Endodermal cell (in vitro differentiated cells): ENCODE data around the gene JAML. TPM values are rescaled to one million over a fixed set of nuclear protein-coding genes. Genes with fewer than 3 reads are reported as not detected.

ENCODE experiments used
- DNase-seq: peaks from one replicate; pipeline ENCODE4 v3.0.0-alpha.2; 2017
- H3K27ac ChIP-seq: 2 replicates; pipeline ENCODE4 v1.5.1; 2013; ENCODE audit warnings: mild to moderate bottlenecking, low read depth, low read length, moderate library complexity
- H3K27me3 ChIP-seq: 2 replicates; pipeline ENCODE4 v1.6.1; 2013; ENCODE audit warnings: mild to moderate bottlenecking, low read length, moderate library complexity; ENCODE audit not compliant: insufficient read depth, control insufficient read depth, poor library complexity, severe bottlenecking
- H3K36me3 ChIP-seq: 2 replicates; pipeline ENCODE4 v1.7.0; 2013; ENCODE audit warnings: mild to moderate bottlenecking, low read length, moderate library complexity; ENCODE audit not compliant: control insufficient read depth, insufficient read depth
- H3K4me1 ChIP-seq: one replicate; pipeline ENCODE4 v1.7.0; 2013; ENCODE audit warnings: low read length; ENCODE audit not compliant: control insufficient read depth, insufficient read depth
- H3K4me3 ChIP-seq: 2 replicates; pipeline ENCODE4 v1.5.1; 2013; ENCODE audit warnings: mild to moderate bottlenecking, low read length, moderate library complexity
- H3K9ac ChIP-seq: 2 replicates; pipeline ENCODE4 v1.6.1; 2013; ENCODE audit warnings: mild to moderate bottlenecking, low read length, moderate library complexity; ENCODE audit not compliant: poor library complexity, severe bottlenecking; ENCODE audit errors: extremely low read depth
- H3K9me3 ChIP-seq: 2 replicates; pipeline ENCODE4 v1.6.1; 2013; ENCODE audit warnings: mild to moderate bottlenecking, low read length, moderate library complexity; ENCODE audit not compliant: control insufficient read depth
- H3K27ac Mint-ChIP-seq: 2 replicates; pipeline ENCODE4 v1.8.0; 2020; ENCODE audit warnings: mixed read lengths
- H3K27me3 Mint-ChIP-seq: 2 replicates; pipeline ENCODE4 v1.8.0; 2021; ENCODE audit warnings: mild to moderate bottlenecking, mixed read lengths; ENCODE audit not compliant: insufficient read depth
- H3K36me3 Mint-ChIP-seq: 2 replicates; pipeline ENCODE4 v1.8.0; 2020; ENCODE audit warnings: low read depth, mixed read lengths
- H3K4me1 Mint-ChIP-seq: 2 replicates; pipeline ENCODE4 v1.8.0; 2020; ENCODE audit warnings: mixed read lengths
- H3K4me3 Mint-ChIP-seq: 2 replicates; pipeline ENCODE4 v1.8.0; 2020; ENCODE audit warnings: mild to moderate bottlenecking, moderate library complexity, mixed read lengths
- H3K9me3 Mint-ChIP-seq: 2 replicates; pipeline ENCODE4 v1.8.0; 2020; ENCODE audit warnings: mild to moderate bottlenecking, mixed read lengths
- WGBS, 2 experiments: methylation state at CpG; one replicate each; pipeline versions ENCODE4 v1.1.5 to v1.1.7; 2013; ENCODE audit warnings: missing lambda C conversion rate in 2 of 2, mixed read lengths in 1 of 2; ENCODE audit not compliant: insufficient coverage in 1 of 2, insufficient read length in 1 of 2; 5-methylcytosine and 5-hydroxymethylcytosine counted together
- total RNA-seq, 2 donors: library from RNA; stranded (reverse); fragmentation: NEBNext Ultra II Directional in 1 of 2; extraction: Animal tissue kit (Norgen Biotek cat#: 25700) in 1 of 2; gene quantifications; 2 replicates in 1 of 2; 3 replicates in 1 of 2; pipeline ENCODE4 v1.2.1, GENCODE V29; 2021
- TF ChIP-seq, protein P1 (sequence below): fragments of 200-600 bp; sonication (generic); conservative IDR thresholded peaks from 2 replicates; pipeline ENCODE4 v1.5.0; 2021; ENCODE audit warnings: antibody characterized with exemption, mild to moderate bottlenecking

The JAML gene
- total RNA-seq, 2 donors from 2014 or later = 0.40 to 0.55 TPM

DNA sequence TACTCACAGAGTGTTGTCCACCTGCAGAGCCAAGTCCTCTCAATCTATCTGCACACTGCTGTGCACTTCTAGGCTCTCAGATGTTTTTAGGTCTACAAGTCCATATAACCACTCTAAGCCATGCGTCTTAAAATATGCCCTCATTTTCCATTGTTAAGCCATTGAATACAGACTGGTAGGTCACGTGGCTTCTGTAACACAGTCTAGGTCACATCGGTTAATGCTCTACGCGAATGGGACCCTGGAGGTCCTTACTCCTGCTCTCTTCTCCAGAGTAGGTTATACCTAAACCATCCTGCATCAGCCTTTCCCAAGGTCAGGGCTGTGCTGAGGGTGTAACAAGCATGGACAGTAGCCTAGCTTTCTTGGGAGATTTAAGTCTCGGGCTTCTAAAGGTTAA is 819 bp downstream of the JAML start:
- H3K4me3 Mint-ChIP-seq = no peak overlapping the region
- TF ChIP-seq, protein P1, sequence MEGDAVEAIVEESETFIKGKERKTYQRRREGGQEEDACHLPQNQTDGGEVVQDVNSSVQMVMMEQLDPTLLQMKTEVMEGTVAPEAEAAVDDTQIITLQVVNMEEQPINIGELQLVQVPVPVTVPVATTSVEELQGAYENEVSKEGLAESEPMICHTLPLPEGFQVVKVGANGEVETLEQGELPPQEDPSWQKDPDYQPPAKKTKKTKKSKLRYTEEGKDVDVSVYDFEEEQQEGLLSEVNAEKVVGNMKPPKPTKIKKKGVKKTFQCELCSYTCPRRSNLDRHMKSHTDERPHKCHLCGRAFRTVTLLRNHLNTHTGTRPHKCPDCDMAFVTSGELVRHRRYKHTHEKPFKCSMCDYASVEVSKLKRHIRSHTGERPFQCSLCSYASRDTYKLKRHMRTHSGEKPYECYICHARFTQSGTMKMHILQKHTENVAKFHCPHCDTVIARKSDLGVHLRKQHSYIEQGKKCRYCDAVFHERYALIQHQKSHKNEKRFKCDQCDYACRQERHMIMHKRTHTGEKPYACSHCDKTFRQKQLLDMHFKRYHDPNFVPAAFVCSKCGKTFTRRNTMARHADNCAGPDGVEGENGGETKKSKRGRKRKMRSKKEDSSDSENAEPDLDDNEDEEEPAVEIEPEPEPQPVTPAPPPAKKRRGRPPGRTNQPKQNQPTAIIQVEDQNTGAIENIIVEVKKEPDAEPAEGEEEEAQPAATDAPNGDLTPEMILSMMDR = no peak
- Histone ChIP-seq H3K4me3 (no peak overlapping the region), H3K27ac (no peak overlapping the region), H3K9ac (no peak overlapping the region), H3K4me1 (no peaks in the 10 kb centered on the region), H3K9me3 (no peaks in the 10 kb centered on the region), H3K27me3 (no peaks in the 10 kb centered on the region), H3K36me3 (no peaks in the 10 kb centered on the region)
- no peaks in the 10 kb centered on the region for H3K4me1 Mint-ChIP-seq
- H3K36me3 Mint-ChIP-seq = no peaks in the 10 kb centered on the region
- H3K27me3 Mint-ChIP-seq = peaks cover 20% of the 10 kb centered on the region
- WGBS, 2 experiments = 90 to 96% methylated on average over 5 to 6 of the region's 6 CpGs
- DNase-seq = no peak
- H3K9me3 Mint-ChIP-seq = no peaks in the 10 kb centered on the region
- no peak overlapping the region for H3K27ac Mint-ChIP-seq

DNA sequence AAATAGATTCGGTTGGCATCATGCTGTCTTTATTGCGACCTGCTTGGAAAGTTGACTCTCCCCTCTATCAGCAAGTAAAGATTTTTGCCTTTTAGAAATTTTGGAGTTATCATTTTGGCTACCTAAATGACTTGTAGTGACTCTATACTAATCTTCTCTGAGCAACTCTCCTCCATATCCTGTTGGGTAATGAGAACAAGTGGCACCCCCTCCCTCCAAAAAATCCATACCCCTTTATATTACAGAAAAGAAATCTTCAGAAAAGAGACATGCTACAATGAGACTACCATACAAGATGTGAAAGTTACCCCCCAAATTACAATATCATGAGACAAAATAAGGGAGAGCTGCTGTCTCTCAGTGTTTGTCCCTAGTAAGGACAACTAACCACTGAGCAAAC is 1.2 kb downstream of the JAML start:
- Histone ChIP-seq H3K9me3 (no peaks in the 10 kb centered on the region), H3K36me3 (no peaks in the 10 kb centered on the region), H3K27me3 (no peaks in the 10 kb centered on the region), H3K4me3 (no peak overlapping the region), H3K9ac (no peak overlapping the region), H3K27ac (no peak overlapping the region), H3K4me1 (no peaks in the 10 kb centered on the region)
- no peak overlapping the region for H3K27ac Mint-ChIP-seq
- DNase-seq = no peak
- no peaks in the 10 kb centered on the region for H3K4me1 Mint-ChIP-seq
- WGBS, 2 experiments = 100% methylated on average over 1 of the region's 2 CpGs; no CpG with 5 or more reads in 1 of the 2 experiments
- peaks cover 20% of the 10 kb centered on the region for H3K27me3 Mint-ChIP-seq
- TF ChIP-seq, protein P1 = no peak
- H3K9me3 Mint-ChIP-seq = no peaks in the 10 kb centered on the region
- H3K4me3 Mint-ChIP-seq = no peak overlapping the region
- no peaks in the 10 kb centered on the region for H3K36me3 Mint-ChIP-seq

DNA sequence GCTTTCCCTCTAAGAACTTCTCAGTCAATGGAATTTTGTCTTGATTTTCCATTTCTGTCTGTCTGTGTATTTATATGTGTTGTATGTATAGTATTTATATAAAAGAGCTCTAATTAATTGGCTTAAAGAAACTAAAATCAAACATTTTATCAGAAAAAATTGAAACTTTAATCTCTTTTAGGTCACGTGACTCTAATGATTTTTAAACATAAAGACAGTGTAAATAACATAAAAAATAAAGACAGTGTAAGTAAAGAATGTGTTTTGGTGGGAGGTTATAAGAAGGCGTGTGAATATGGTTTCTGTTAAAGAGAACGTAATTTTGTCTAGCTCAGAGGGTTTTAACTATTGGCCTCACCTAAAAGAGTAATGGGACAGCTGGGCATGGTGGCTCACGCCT is 2.4 kb downstream of the JAML start:
- no peak overlapping the region for H3K9ac ChIP-seq
- H3K9me3 Mint-ChIP-seq = no peaks in the 10 kb centered on the region
- H3K27me3 ChIP-seq = no peaks in the 10 kb centered on the region
- no peaks in the 10 kb centered on the region for H3K36me3 ChIP-seq
- H3K9me3 ChIP-seq = no peaks in the 10 kb centered on the region
- no peak overlapping the region for H3K27ac ChIP-seq
- H3K4me1 Mint-ChIP-seq = no peaks in the 10 kb centered on the region
- H3K27me3 Mint-ChIP-seq = peaks cover 20% of the 10 kb centered on the region
- no peak for DNase-seq
- H3K36me3 Mint-ChIP-seq = no peaks in the 10 kb centered on the region
- WGBS, 2 experiments = 63 to 73% methylated on average over 3 to 4 of the region's 4 CpGs
- no peaks in the 10 kb centered on the region for H3K4me1 ChIP-seq
- no peak overlapping the region for H3K27ac Mint-ChIP-seq
- no peak overlapping the region for H3K4me3 Mint-ChIP-seq
- no peak overlapping the region for H3K4me3 ChIP-seq
- TF ChIP-seq, protein P1 = no peak
